Endothelial cell of umbilical vein (primary cell): ENCODE results near the gene JUND. TPM values are rescaled to one million over a fixed set of nuclear protein-coding genes. Genes with fewer than 3 reads are reported as not detected.

Experiments used
- BruUV-seq: library from RNA; stranded (reverse); fragments of 400-500 nt; replicated peaks from 2 replicates; lab custom pipeline; 2021; lab: Mats Ljungman, UMichigan
- CTCF ChIA-PET: fragments of 300-600, 350-600 bp; sonication (Branson Sonifier 250); formaldehyde crosslinking; loops from one replicate; lab custom pipeline; 2021; ENCODE audit warnings: antibody characterized with exemption, inconsistent platforms; lab: Charles Lee
- POLR2A ChIA-PET: fragments of 300-600, 350-600 bp; sonication (Branson Sonifier 250); formaldehyde crosslinking; loops from one replicate; lab custom pipeline; 2021; ENCODE audit warnings: antibody characterized with exemption, inconsistent platforms; lab: Charles Lee
- DNase-seq: peaks from one replicate; pipeline ENCODE4 v3.0.0-alpha.2; 2011; ENCODE audit warnings: low read depth, low spot score
- FAIRE-seq: peaks from 2 replicates; lab custom pipeline; 2011; peaks lifted over from hg19 to GRCh38; lab: Jason Lieb, UNC
- H2AFZ ChIP-seq: 2 replicates; pipeline ENCODE4 v1.6.0; 2012; ENCODE audit warnings: low read depth, low read length, control low read depth, inconsistent platforms
- H3K27ac ChIP-seq: 2 replicates; pipeline ENCODE4 v1.5.1; 2011; ENCODE audit warnings: low read depth, mild to moderate bottlenecking, control low read depth, low read length, moderate library complexity; ENCODE audit not compliant: insufficient read depth
- H3K27me3 ChIP-seq, 2 experiments: 2 replicates each; pipeline versions ENCODE4 v1.6.0 to v1.6.1; 2011; ENCODE audit warnings: low read length in 2 of 2, mixed read lengths in 1 of 2; ENCODE audit not compliant: control insufficient read depth in 2 of 2, insufficient read depth in 2 of 2
- H3K36me3 ChIP-seq, 2 experiments: 2 replicates in 1 of 2; 3 replicates in 1 of 2; pipeline ENCODE4 v1.5.1; 2011; ENCODE audit warnings: low read length in 2 of 2, mild to moderate bottlenecking in 1 of 2, moderate library complexity in 1 of 2; ENCODE audit not compliant: control insufficient read depth in 2 of 2, insufficient read depth in 2 of 2; ENCODE audit errors: extremely low read depth in 1 of 2
- H3K4me1 ChIP-seq: 3 replicates; pipeline ENCODE4 v1.5.1; 2011; ENCODE audit warnings: mild to moderate bottlenecking, low read length; ENCODE audit not compliant: control insufficient read depth, insufficient read depth; ENCODE audit errors: extremely low read depth
- H3K4me2 ChIP-seq: 2 replicates; pipeline ENCODE4 v1.6.1; 2011; ENCODE audit warnings: low read length, control low read depth, mixed read lengths; ENCODE audit not compliant: insufficient read depth
- H3K4me3 ChIP-seq, 3 experiments: fragments of 200-600 bp in 1 of 3; sonication (generic), shearing (Covaris generic) in 1 of 3; replicated peaks in 1 of 3; 2 replicates each; pipeline ENCODE4 v1.5.1; 2011 to 2016; ENCODE audit warnings: control low read depth in 3 of 3, low read length in 3 of 3, mild to moderate bottlenecking in 2 of 3, inconsistent platforms in 1 of 3, low read depth in 1 of 3, moderate library complexity in 1 of 3; ENCODE audit not compliant: insufficient read depth in 1 of 3
- H3K79me2 ChIP-seq: 2 replicates; pipeline ENCODE4 v1.6.0; 2012; ENCODE audit warnings: low read length, inconsistent platforms; ENCODE audit not compliant: control insufficient read depth, insufficient read depth
- H3K9ac ChIP-seq: replicated peaks from 2 replicates; pipeline ENCODE3; 2011; ENCODE audit warnings: low read length, control low read depth; ENCODE audit not compliant: insufficient read depth; ENCODE audit errors: extremely low read depth
- H3K9me1 ChIP-seq: replicated peaks from 3 replicates; pipeline ENCODE4 v1.6.0; 2011; ENCODE audit warnings: mild to moderate bottlenecking, low read length; ENCODE audit not compliant: control insufficient read depth, insufficient read depth; ENCODE audit errors: extremely low read depth
- H3K9me3 ChIP-seq: replicated peaks from 2 replicates; pipeline ENCODE4 v1.5.1; 2012; ENCODE audit warnings: low read length, inconsistent platforms; ENCODE audit not compliant: control insufficient read depth, insufficient read depth
- H4K20me1 ChIP-seq: replicated peaks from 2 replicates; pipeline ENCODE3; 2011; ENCODE audit warnings: mild to moderate bottlenecking, low read length; ENCODE audit not compliant: control insufficient read depth, insufficient read depth; ENCODE audit errors: extremely low read depth
- EZH2 ChIP-seq: IDR thresholded peaks from 2 replicates; pipeline ENCODE4 v1.6.1; 2012; ENCODE audit warnings: borderline replicate concordance, low read depth, mild to moderate bottlenecking, moderate library complexity, low read length, inconsistent platforms; ENCODE audit not compliant: severe bottlenecking
- FOS ChIP-seq: IDR thresholded peaks from 2 replicates; pipeline ENCODE4 v1.6.1; 2011; ENCODE audit warnings: mild to moderate bottlenecking, low read length, moderate library complexity, borderline replicate concordance; ENCODE audit not compliant: insufficient read depth
- GATA2 ChIP-seq: IDR thresholded peaks from 2 replicates; pipeline ENCODE4 v1.7.0; 2011; ENCODE audit warnings: low read depth, mild to moderate bottlenecking, moderate library complexity, mixed read lengths, low read length; ENCODE audit not compliant: insufficient read length, insufficient read depth
- JUN ChIP-seq: IDR thresholded peaks from 2 replicates; pipeline ENCODE4 v1.6.1; 2011; ENCODE audit warnings: borderline replicate concordance, low read depth; ENCODE audit not compliant: insufficient read length, insufficient read depth
- MYC ChIP-seq: IDR thresholded peaks from one replicate; pipeline ENCODE4 v1.6.1; 2011; ENCODE audit warnings: mild to moderate bottlenecking, low read depth, low read length
- POLR2A ChIP-seq: IDR thresholded peaks from 2 replicates; pipeline ENCODE4 v1.6.1; 2012; ENCODE audit warnings: low read depth, mild to moderate bottlenecking, control low read depth, low read length
- POLR2AphosphoS5 ChIP-seq: IDR thresholded peaks from 2 replicates; pipeline ENCODE4 v1.6.1; 2012; ENCODE audit warnings: low read depth, mild to moderate bottlenecking, control low read depth, low read length, moderate library complexity; ENCODE audit not compliant: insufficient read depth
- dilution Hi-C: fragments of 300-500 bp; cut with MboI; formaldehyde crosslinking; loops from one replicate; pipeline ENCODE4 v1.15.0; 2019; ENCODE audit warnings: low sequenced_read_pairs; ENCODE audit not compliant: extremely low pct_ligation_motif_present
- intact Hi-C: fragments of 100-400 bp; cut with micrococcal nuclease; formaldehyde crosslinking; loops from one replicate; pipeline ENCODE4 v1.10.0; 2022
- polyA plus RNA-seq, 4 experiments: library from polyadenylated mRNA; depleted of rRNA in 3 of 4; stranded (reverse) in 3 of 4; unstranded in 1 of 4; fragments of >200 nt; gene quantifications; 2 replicates each; pipeline versions ENCODE4 v1.2.1 to v1.2.3, GENCODE V29; 2011 to 2012; ENCODE audit warnings: missing spikeins in 1 of 4
- total RNA-seq: library from RNA; stranded (reverse); gene quantifications from 2 replicates; pipeline ENCODE4 v1.2.3, GENCODE V29; 2021
- TF ChIP-seq, protein P1 (sequence below): IDR thresholded peaks from 2 replicates; pipeline ENCODE4 v1.6.1; 2011; ENCODE audit not compliant: insufficient read depth, insufficient read length
- TF ChIP-seq, protein P2 (sequence below), 2 donors: IDR thresholded peaks; 1 replicate in 1 of 2; 2 replicates in 1 of 2; pipeline ENCODE4 v1.5.1; 2011; ENCODE audit warnings: low read length in 2 of 2, mild to moderate bottlenecking in 2 of 2, moderate library complexity in 2 of 2, control low read depth in 1 of 2, inconsistent platforms in 1 of 2, low read depth in 1 of 2; ENCODE audit not compliant: insufficient read depth in 1 of 2; ENCODE audit errors: extremely low read depth in 1 of 2

JUND gene
- total and polyA plus RNA-seq, 2 donors (not counting 3 experiments of a cell fraction or from before 2014, with no cell fraction given): 91.4 to 130 TPM

DNA sequence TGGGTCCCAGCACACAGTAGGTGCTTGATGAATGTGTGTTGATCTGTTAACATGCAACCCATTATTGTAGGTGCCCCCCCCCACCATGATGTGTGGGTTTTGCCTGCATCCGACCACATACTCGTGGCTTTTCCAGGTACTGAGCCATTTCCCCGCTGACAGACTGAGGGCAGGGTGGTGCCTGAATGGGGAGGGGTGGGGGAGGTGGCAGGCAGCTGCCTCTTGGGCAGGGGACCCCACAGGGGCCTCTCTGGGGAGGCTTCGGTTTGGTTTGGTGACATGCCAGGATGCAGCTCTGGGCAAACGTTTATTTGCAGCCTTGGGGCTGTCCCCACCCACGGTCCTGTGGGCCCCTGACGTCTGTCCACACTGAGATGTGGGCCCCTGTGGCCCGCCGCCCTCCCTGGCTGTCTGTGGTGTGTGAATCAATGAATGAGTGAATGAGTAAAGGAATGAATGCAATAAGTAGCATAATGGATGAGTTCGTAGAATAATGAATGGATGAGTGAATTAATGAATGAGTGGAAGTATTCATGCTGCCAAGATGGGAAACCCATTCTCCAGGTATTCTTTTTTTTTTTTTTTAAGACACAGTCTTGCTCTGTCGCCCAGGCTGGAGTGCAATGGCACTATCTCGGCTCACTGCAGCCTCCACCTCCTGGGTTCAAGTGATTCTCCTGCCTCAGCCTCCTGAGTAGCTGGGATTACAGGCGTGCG, 9.0 kb upstream of the JUND start:
- dilution Hi-C loops: no loop called here
- H3K4me1 ChIP-seq: peaks cover 16% of the 10 kb centered on the region
- DNase-seq (no peak), FAIRE-seq (no peak)
- H3K27ac ChIP-seq: no peak overlapping the region
- POLR2A ChIA-PET: interaction anchor here (4.2 kb wide), 1 partner anchor 10 kb away, joined by 100 read pairs; the partner anchor contains the start of gene JUND
- H3K79me2 ChIP-seq: no peaks in the 10 kb centered on the region
- BruUV-seq: no TSS peak
- TF ChIP-seq POLR2AphosphoS5: no peak
- no peak for TF ChIP-seq GATA2
- no peak for TF ChIP-seq JUN
- TF ChIP-seq, protein P1, sequence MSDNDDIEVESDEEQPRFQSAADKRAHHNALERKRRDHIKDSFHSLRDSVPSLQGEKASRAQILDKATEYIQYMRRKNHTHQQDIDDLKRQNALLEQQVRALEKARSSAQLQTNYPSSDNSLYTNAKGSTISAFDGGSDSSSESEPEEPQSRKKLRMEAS: no peak
- TF ChIP-seq POLR2A: no peak
- TF ChIP-seq FOS: no peak
- TF ChIP-seq EZH2: no peak
- no peak for TF ChIP-seq MYC
- TF ChIP-seq, protein P2, sequence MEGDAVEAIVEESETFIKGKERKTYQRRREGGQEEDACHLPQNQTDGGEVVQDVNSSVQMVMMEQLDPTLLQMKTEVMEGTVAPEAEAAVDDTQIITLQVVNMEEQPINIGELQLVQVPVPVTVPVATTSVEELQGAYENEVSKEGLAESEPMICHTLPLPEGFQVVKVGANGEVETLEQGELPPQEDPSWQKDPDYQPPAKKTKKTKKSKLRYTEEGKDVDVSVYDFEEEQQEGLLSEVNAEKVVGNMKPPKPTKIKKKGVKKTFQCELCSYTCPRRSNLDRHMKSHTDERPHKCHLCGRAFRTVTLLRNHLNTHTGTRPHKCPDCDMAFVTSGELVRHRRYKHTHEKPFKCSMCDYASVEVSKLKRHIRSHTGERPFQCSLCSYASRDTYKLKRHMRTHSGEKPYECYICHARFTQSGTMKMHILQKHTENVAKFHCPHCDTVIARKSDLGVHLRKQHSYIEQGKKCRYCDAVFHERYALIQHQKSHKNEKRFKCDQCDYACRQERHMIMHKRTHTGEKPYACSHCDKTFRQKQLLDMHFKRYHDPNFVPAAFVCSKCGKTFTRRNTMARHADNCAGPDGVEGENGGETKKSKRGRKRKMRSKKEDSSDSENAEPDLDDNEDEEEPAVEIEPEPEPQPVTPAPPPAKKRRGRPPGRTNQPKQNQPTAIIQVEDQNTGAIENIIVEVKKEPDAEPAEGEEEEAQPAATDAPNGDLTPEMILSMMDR (IDR thresholded peaks at IDR 0.05; ENCODE audit: extremely low read depth in 1 of 2, insufficient read depth in 1 of 2, low read depth in 1 of 2, low read length in 2 of 2): no peak
- H3K4me3 ChIP-seq: no peak overlapping the region
- H3K27me3 ChIP-seq: no peaks in the 10 kb centered on the region
- H2AFZ ChIP-seq: no peak overlapping the region
- H4K20me1 ChIP-seq: no peaks in the 10 kb centered on the region
- CTCF ChIA-PET: interaction anchor here (3.8 kb wide), 1 partner anchor 10 kb away, joined by 64 read pairs; the partner anchor contains the start of gene JUND
- no peak overlapping the region for H3K4me2 ChIP-seq
- H3K9me3 ChIP-seq: no peaks in the 10 kb centered on the region
- H3K36me3 ChIP-seq: no peaks in the 10 kb centered on the region
- no peaks in the 10 kb centered on the region for H3K9me1 ChIP-seq
- H3K9ac ChIP-seq: no peak overlapping the region
- intact Hi-C loops: no loop called here
